Endothelial cell of umbilical vein (primary cell): ENCODE results near the gene APBA2. TPM values are rescaled to one million over a fixed set of nuclear protein-coding genes. Genes with fewer than 3 reads are reported as not detected.

Source experiments
- BruUV-seq: library from RNA; stranded (reverse); fragments of 400-500 nt; replicated peaks from 2 replicates; lab custom pipeline; 2021; lab: Mats Ljungman, UMichigan
- CTCF ChIA-PET: fragments of 300-600, 350-600 bp; sonication (Branson Sonifier 250); formaldehyde crosslinking; loops from one replicate; lab custom pipeline; 2021; ENCODE audit warnings: antibody characterized with exemption, inconsistent platforms; lab: Charles Lee
- POLR2A ChIA-PET: fragments of 300-600, 350-600 bp; sonication (Branson Sonifier 250); formaldehyde crosslinking; loops from one replicate; lab custom pipeline; 2021; ENCODE audit warnings: antibody characterized with exemption, inconsistent platforms; lab: Charles Lee
- DNase-seq: peaks from one replicate; pipeline ENCODE4 v3.0.0-alpha.2; 2011; ENCODE audit warnings: low read depth, low spot score
- FAIRE-seq: peaks from 2 replicates; lab custom pipeline; 2011; peaks lifted over from hg19 to GRCh38; lab: Jason Lieb, UNC
- H2AFZ ChIP-seq: 2 replicates; pipeline ENCODE4 v1.6.0; 2012; ENCODE audit warnings: low read depth, low read length, control low read depth, inconsistent platforms
- H3K27ac ChIP-seq: 2 replicates; pipeline ENCODE4 v1.5.1; 2011; ENCODE audit warnings: low read depth, mild to moderate bottlenecking, control low read depth, low read length, moderate library complexity; ENCODE audit not compliant: insufficient read depth
- H3K27me3 ChIP-seq, 2 experiments: 2 replicates each; pipeline versions ENCODE4 v1.6.0 to v1.6.1; 2011; ENCODE audit warnings: low read length in 2 of 2, mixed read lengths in 1 of 2; ENCODE audit not compliant: control insufficient read depth in 2 of 2, insufficient read depth in 2 of 2
- H3K36me3 ChIP-seq, 2 experiments: 2 replicates in 1 of 2; 3 replicates in 1 of 2; pipeline ENCODE4 v1.5.1; 2011; ENCODE audit warnings: low read length in 2 of 2, mild to moderate bottlenecking in 1 of 2, moderate library complexity in 1 of 2; ENCODE audit not compliant: control insufficient read depth in 2 of 2, insufficient read depth in 2 of 2; ENCODE audit errors: extremely low read depth in 1 of 2
- H3K4me1 ChIP-seq: 3 replicates; pipeline ENCODE4 v1.5.1; 2011; ENCODE audit warnings: mild to moderate bottlenecking, low read length; ENCODE audit not compliant: control insufficient read depth, insufficient read depth; ENCODE audit errors: extremely low read depth
- H3K4me2 ChIP-seq: 2 replicates; pipeline ENCODE4 v1.6.1; 2011; ENCODE audit warnings: low read length, control low read depth, mixed read lengths; ENCODE audit not compliant: insufficient read depth
- H3K4me3 ChIP-seq, 3 experiments: fragments of 200-600 bp in 1 of 3; sonication (generic), shearing (Covaris generic) in 1 of 3; replicated peaks in 1 of 3; 2 replicates each; pipeline ENCODE4 v1.5.1; 2011 to 2016; ENCODE audit warnings: control low read depth in 3 of 3, low read length in 3 of 3, mild to moderate bottlenecking in 2 of 3, inconsistent platforms in 1 of 3, low read depth in 1 of 3, moderate library complexity in 1 of 3; ENCODE audit not compliant: insufficient read depth in 1 of 3
- H3K79me2 ChIP-seq: 2 replicates; pipeline ENCODE4 v1.6.0; 2012; ENCODE audit warnings: low read length, inconsistent platforms; ENCODE audit not compliant: control insufficient read depth, insufficient read depth
- H3K9ac ChIP-seq: replicated peaks from 2 replicates; pipeline ENCODE3; 2011; ENCODE audit warnings: low read length, control low read depth; ENCODE audit not compliant: insufficient read depth; ENCODE audit errors: extremely low read depth
- H3K9me1 ChIP-seq: replicated peaks from 3 replicates; pipeline ENCODE4 v1.6.0; 2011; ENCODE audit warnings: mild to moderate bottlenecking, low read length; ENCODE audit not compliant: control insufficient read depth, insufficient read depth; ENCODE audit errors: extremely low read depth
- H3K9me3 ChIP-seq: replicated peaks from 2 replicates; pipeline ENCODE4 v1.5.1; 2012; ENCODE audit warnings: low read length, inconsistent platforms; ENCODE audit not compliant: control insufficient read depth, insufficient read depth
- H4K20me1 ChIP-seq: replicated peaks from 2 replicates; pipeline ENCODE3; 2011; ENCODE audit warnings: mild to moderate bottlenecking, low read length; ENCODE audit not compliant: control insufficient read depth, insufficient read depth; ENCODE audit errors: extremely low read depth
- EZH2 ChIP-seq: IDR thresholded peaks from 2 replicates; pipeline ENCODE4 v1.6.1; 2012; ENCODE audit warnings: borderline replicate concordance, low read depth, mild to moderate bottlenecking, moderate library complexity, low read length, inconsistent platforms; ENCODE audit not compliant: severe bottlenecking
- FOS ChIP-seq: IDR thresholded peaks from 2 replicates; pipeline ENCODE4 v1.6.1; 2011; ENCODE audit warnings: mild to moderate bottlenecking, low read length, moderate library complexity, borderline replicate concordance; ENCODE audit not compliant: insufficient read depth
- GATA2 ChIP-seq: IDR thresholded peaks from 2 replicates; pipeline ENCODE4 v1.7.0; 2011; ENCODE audit warnings: low read depth, mild to moderate bottlenecking, moderate library complexity, mixed read lengths, low read length; ENCODE audit not compliant: insufficient read length, insufficient read depth
- JUN ChIP-seq: IDR thresholded peaks from 2 replicates; pipeline ENCODE4 v1.6.1; 2011; ENCODE audit warnings: borderline replicate concordance, low read depth; ENCODE audit not compliant: insufficient read length, insufficient read depth
- MAX ChIP-seq: IDR thresholded peaks from 2 replicates; pipeline ENCODE4 v1.6.1; 2011; ENCODE audit not compliant: insufficient read depth, insufficient read length
- MYC ChIP-seq: IDR thresholded peaks from one replicate; pipeline ENCODE4 v1.6.1; 2011; ENCODE audit warnings: mild to moderate bottlenecking, low read depth, low read length
- POLR2A ChIP-seq: IDR thresholded peaks from 2 replicates; pipeline ENCODE4 v1.6.1; 2012; ENCODE audit warnings: low read depth, mild to moderate bottlenecking, control low read depth, low read length
- POLR2AphosphoS5 ChIP-seq: IDR thresholded peaks from 2 replicates; pipeline ENCODE4 v1.6.1; 2012; ENCODE audit warnings: low read depth, mild to moderate bottlenecking, control low read depth, low read length, moderate library complexity; ENCODE audit not compliant: insufficient read depth
- dilution Hi-C: fragments of 300-500 bp; cut with MboI; formaldehyde crosslinking; loops from one replicate; pipeline ENCODE4 v1.15.0; 2019; ENCODE audit warnings: low sequenced_read_pairs; ENCODE audit not compliant: extremely low pct_ligation_motif_present
- intact Hi-C: fragments of 100-400 bp; cut with micrococcal nuclease; formaldehyde crosslinking; loops from one replicate; pipeline ENCODE4 v1.10.0; 2022
- polyA plus RNA-seq, 4 experiments: library from polyadenylated mRNA; depleted of rRNA in 3 of 4; stranded (reverse) in 3 of 4; unstranded in 1 of 4; fragments of >200 nt; gene quantifications; 2 replicates each; pipeline versions ENCODE4 v1.2.1 to v1.2.3, GENCODE V29; 2011 to 2012; ENCODE audit warnings: missing spikeins in 1 of 4
- total RNA-seq: library from RNA; stranded (reverse); gene quantifications from 2 replicates; pipeline ENCODE4 v1.2.3, GENCODE V29; 2021

APBA2 gene
- total and polyA plus RNA-seq, 2 donors (not counting 3 experiments of a cell fraction or from before 2014, with no cell fraction given) = 5.7 to 11.1 TPM

- TF ChIP-seq MAX = no peak
- Histone ChIP-seq H3K27ac (no peak overlapping the region), H3K27me3 (no peaks in the 10 kb centered on the region), H3K4me3 (no peak overlapping the region), H3K4me1 (no peaks in the 10 kb centered on the region), H3K79me2 (no peaks in the 10 kb centered on the region), H3K4me2 (no peak overlapping the region), H4K20me1 (no peaks in the 10 kb centered on the region), H2AFZ (no peak overlapping the region), H3K36me3 (no peaks in the 10 kb centered on the region), H3K9ac (no peak overlapping the region), H3K9me3 (no peaks in the 10 kb centered on the region), H3K9me1 (no peaks in the 10 kb centered on the region)
- DNase-seq (no peak), FAIRE-seq (no peak)
- dilution Hi-C loops = no loop called here
- no TSS peak for BruUV-seq
- ChIA-PET POLR2A (no interaction called here), CTCF (no interaction called here)
- intact Hi-C loops = no loop called here
Measured at GRCh38 chr15:29055876-29056275, 170.1 kb downstream of the APBA2 start.

- intact Hi-C loops = no loop called here
- Histone ChIP-seq H3K79me2 (no peaks in the 10 kb centered on the region), H4K20me1 (no peaks in the 10 kb centered on the region), H3K36me3 (no peaks in the 10 kb centered on the region), H3K27ac (no peak overlapping the region), H3K4me2 (no peak overlapping the region), H3K9me3 (no peaks in the 10 kb centered on the region), H3K4me1 (no peaks in the 10 kb centered on the region), H3K4me3 (no peak overlapping the region), H3K27me3 (no peaks in the 10 kb centered on the region), H3K9ac (no peak overlapping the region), H2AFZ (no peak overlapping the region), H3K9me1 (no peaks in the 10 kb centered on the region)
- ChIA-PET CTCF (no interaction called here), POLR2A (no interaction called here)
- TF ChIP-seq POLR2A = no peak
- TF ChIP-seq GATA2 = no peak
- no peak for TF ChIP-seq MYC
- no peak for TF ChIP-seq EZH2
- TF ChIP-seq JUN = no peak
- TF ChIP-seq MAX = no peak
- TF ChIP-seq FOS = no peak
- no peak for TF ChIP-seq POLR2AphosphoS5
- dilution Hi-C loops = no loop called here
- no TSS peak for BruUV-seq
- DNase-seq = no peak
- FAIRE-seq = no peak
Measured at GRCh38 chr15:29056839-29057450, 171.2 kb downstream of the APBA2 start.
